Measurements from ENCODE around the gene MICALL1.

The MICALL1 gene

DNA sequence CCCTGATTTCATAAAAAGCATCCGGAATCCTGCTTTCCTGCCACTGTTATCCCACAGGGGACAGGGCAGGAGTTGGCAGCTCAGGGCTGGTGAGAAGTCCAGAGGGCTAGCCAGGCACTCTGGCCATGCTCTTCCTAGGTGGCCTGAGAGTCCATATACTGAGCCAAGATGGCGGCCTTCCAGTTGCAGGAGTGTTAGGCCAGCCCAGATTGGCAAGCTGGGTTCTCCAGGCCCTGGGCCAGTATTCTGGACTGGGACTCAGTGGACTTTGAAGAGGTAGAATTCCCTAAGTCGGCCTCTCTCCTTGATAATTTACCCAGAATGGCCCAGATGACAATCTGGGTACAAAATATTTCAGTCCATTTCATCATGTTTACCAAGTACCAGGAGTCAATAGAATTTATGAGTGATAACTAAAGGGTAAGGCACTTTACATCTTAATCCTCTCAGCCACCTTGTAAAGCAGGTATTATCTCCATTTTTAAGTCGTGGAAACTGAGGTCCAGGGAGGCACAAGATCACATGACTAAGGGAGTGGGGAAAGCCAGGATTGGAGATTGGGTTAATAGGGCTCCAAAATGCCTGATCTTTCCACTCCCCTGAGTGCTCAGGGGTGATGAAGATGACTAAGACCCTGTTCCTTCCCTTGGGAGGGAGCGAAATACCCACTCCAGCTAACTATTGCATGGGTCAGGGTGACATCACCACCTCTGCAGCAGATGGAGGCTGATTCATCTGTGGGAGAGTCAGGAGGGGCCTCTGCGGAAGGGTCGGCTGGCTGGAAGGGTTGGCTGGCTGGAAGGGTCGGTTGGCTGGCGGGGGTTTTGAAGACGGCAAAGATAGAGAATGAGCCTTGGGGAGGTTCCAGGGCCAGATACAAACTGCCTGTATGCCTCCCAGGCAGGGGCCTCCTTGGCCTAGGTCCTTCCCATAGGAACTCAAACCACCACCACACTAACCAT, 1.2 kb upstream of the MICALL1 start:
- in situ Hi-C loops (cut with MboI; ENCODE audit: low sequenced_read_pairs) = no loop called here

- in situ Hi-C loops (cut with MboI; ENCODE audit: low sequenced_read_pairs) = no loop called here
Observed at GRCh38 chr22:37906364-37907008, 389 bp downstream of the MICALL1 start.

DNA sequence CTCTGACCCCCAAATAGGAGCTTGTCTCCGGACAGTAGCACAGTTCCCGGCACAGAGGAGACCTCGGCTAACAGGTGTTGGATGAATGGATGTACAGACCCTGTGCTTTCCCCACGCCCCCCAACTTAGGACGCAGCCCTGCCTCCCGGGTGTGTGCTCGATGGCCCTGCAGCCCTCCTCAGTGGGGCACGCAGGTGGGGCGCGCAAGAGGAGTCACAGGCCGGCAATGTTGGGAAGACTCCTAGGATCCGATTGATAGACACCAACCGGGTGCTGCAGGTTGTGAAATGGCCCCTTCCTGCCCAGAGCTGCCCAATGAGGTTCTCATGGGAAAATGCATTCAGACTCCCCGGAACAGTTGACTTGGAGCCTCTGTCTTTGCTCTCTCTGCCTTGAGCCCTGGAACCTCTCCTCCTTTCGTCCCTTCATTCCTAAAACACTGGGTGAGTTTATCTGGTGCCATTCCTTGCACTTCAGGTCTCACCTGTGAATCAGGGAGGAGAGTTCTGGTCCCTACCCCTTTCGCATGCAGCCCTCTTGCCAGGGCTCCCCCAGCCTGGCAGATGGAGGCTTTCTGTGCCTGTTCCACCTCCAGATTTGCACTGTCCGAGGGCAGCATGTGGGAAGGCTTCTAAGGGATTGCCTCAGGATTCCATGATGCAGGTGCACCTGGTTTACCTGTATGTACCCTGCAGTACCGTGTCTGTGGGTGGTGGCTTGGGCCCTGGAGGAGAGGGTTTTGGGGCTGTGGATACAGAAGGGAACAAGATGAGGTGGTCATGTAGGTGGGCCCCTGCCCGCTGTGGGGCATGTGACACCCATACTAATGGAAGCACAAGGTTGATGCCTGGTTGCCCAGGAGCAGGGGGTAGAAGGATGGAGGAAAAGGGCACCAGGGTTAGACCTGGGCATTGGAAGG, 1.2 kb downstream of the MICALL1 start:
- in situ Hi-C loops (cut with MboI; ENCODE audit: low sequenced_read_pairs) = no loop called here

GRCh38 chr22:37909766-37910165, 3.7 kb downstream of the MICALL1 start:
- in situ Hi-C loops (cut with MboI; ENCODE audit: low sequenced_read_pairs) = no loop called here

- in situ Hi-C loops (cut with MboI; ENCODE audit: low sequenced_read_pairs) = no loop called here
Observed at GRCh38 chr22:37910890-37911672, 5.0 kb downstream of the MICALL1 start.

- in situ Hi-C loops (cut with MboI; ENCODE audit: low sequenced_read_pairs) = no loop called here
Observed at GRCh38 chr22:37911697-37912096, 5.6 kb downstream of the MICALL1 start.

- in situ Hi-C loops (cut with MboI; ENCODE audit: low sequenced_read_pairs) = no loop called here
Observed at GRCh38 chr22:37912171-37912570, 6.1 kb downstream of the MICALL1 start.

GRCh38 chr22:37913233-37913721, 7.2 kb downstream of the MICALL1 start:
- in situ Hi-C loops (cut with MboI; ENCODE audit: low sequenced_read_pairs) = no loop called here

DNA sequence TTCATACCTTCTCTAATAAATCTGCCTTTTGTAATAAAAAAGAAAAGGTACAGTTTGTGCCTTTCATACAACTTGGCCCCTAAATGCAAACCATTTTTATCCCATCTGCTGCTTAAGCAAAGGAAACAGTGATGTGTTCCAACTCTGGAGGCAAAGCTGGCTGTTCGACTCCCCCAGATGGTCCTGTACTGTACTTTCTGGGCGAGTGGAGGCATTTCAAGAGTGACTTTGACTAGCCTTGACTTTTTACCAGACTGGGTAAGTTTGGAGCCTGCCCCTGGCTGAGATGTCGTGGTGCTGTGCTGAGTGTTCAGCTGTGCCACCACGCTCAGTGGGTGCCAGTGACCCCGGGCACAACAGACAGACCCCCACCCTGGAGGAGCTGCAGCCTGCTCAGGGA, 10.2 kb downstream of the MICALL1 start:
- in situ Hi-C loops (cut with MboI; ENCODE audit: low sequenced_read_pairs) = no loop called here

- in situ Hi-C loops (cut with MboI; ENCODE audit: low sequenced_read_pairs) = no loop called here
Observed at GRCh38 chr22:37917874-37918548, 11.9 kb downstream of the MICALL1 start.

GRCh38 chr22:37918580-37919270, 12.6 kb downstream of the MICALL1 start:
- in situ Hi-C loops (cut with MboI; ENCODE audit: low sequenced_read_pairs) = no loop called here

- in situ Hi-C loops (cut with MboI; ENCODE audit: low sequenced_read_pairs) = no loop called here
Observed at GRCh38 chr22:37920126-37920525, 14.0 kb downstream of the MICALL1 start.

DNA sequence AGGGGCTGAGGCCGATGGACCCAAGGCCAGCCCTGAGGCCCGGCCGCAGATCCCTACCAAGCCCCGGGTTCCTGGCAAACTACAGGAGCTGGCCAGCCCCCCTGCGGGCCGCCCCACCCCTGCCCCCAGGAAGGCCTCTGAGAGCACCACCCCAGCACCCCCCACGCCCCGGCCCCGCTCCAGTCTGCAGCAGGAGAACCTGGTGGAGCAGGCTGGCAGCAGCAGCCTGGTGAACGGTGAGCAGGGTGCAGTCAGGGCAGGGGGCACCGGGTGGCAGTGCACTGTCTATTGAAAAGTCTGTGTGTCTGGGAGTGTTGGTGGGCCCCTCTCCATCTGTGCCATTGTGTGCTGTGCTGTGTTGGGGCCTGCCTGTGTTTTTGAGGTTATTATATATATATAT, 16.1 kb downstream of the MICALL1 start:
- in situ Hi-C loops (cut with MboI; ENCODE audit: low sequenced_read_pairs) = no loop called here

GRCh38 chr22:37923927-37924326, 17.8 kb downstream of the MICALL1 start:
- in situ Hi-C loops (cut with MboI; ENCODE audit: low sequenced_read_pairs) = no loop called here

DNA sequence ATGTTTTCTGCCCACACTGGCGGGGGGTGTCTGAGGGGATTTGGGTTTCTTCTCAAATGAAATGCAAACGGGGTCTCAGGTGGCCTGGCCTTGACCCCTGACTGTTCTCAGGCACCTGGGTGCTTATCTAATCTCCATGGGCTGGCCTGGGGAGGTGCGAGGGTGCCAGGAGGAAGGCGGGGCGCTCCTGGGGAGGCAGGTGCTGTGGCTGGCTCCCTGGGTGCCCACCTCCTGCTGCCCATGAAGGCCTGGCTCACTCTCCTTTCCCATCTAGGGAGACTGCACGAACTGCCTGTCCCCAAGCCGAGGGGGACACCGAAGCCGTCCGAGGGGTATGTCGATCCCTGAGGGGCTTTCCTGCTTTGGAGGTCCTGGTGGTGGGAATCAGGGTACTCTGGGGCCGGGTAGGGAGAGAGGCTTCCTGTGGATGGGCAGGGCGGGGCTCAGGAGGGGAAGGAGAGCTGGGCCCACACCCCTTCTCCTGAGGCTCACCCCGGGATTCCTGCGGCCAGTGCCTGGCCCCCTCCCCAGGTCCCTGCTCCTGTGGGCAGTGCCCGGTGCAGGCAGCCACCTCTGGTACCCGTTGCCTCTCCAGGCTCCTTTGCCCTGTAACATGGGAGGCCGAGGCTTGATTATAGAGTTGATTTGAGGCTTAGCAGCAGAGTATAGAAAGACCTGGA, 18.4 kb downstream of the MICALL1 start:
- in situ Hi-C loops (cut with MboI; ENCODE audit: low sequenced_read_pairs) = no loop called here

DNA sequence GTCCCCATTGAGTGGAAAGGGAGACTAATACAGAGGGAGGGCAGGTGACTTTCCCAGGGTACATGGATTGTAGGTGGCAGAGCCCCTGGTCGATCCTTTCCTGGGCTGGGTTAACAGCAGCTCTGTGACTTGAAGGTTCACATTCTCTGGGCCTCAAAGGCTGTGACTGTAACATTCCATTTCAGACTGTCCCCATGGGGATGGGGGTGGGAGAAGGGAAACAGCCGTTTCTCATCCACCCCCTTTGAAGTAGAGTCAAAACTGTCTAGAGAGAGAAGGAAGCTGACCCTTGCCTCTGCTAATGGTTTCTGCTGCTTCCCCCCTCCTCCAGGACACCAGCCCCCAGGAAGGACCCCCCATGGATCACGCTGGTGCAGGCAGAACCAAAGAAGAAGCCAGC, 19.2 kb downstream of the MICALL1 start:
- in situ Hi-C loops (cut with MboI; ENCODE audit: low sequenced_read_pairs) = no loop called here

GRCh38 chr22:37925767-37926166, 19.7 kb downstream of the MICALL1 start:
- in situ Hi-C loops (cut with MboI; ENCODE audit: low sequenced_read_pairs) = no loop called here

DNA sequence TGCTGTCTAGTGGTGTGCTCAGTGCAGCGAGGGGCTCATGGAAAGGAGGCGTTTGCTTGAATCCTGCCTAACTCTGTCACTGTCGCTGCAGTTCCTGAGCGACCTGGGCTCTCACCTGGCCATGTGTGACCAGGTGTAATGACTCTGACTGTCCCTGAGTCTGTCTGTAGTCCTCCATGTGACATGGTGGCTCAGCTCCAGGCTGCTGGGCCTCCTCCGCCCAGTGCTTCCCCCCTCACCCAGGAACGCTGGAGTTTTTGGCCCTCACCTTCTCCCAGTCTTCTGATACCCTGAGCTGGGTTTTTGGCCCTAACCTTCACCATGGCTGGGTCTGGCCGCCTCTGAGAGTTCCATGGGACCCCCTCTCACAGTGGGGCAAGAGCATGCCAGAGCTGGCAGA, 20.3 kb downstream of the MICALL1 start:
- in situ Hi-C loops (cut with MboI; ENCODE audit: low sequenced_read_pairs) = no loop called here

All from hTERT RPE-1 (cell line).